ENCODE results near the gene AP1M2. TPM values are rescaled to one million over a fixed set of nuclear protein-coding genes. Genes with fewer than 3 reads are reported as not detected.

AP1M2 gene
- total RNA-seq, 1 experiment from 2014 or later = 146 TPM

DNA sequence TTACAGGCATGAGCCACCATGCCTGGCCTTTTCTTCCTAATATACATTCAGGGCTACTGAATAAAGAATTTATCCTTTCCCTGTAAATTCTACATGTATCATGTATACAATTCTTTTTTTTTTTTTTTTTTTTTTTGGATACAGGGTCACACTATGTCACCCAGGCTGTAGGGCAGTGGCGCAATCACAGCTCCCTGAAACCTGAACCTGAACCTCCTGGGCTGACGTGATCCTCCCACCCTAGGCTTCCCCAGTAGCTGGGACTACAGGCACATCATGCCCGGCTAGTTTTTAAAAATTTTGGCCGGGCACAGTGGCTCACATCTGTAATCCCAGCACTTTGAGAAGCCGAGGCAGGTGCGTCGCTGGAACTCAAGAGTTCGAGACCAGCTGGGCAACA lies 31.7 kb upstream of the AP1M2 start:
- no peaks in the 10 kb centered on the region for H3K79me1 ChIP-seq (ENCODE audit: insufficient read depth, low read depth, low read length, poor library complexity, severe bottlenecking)
- H3K79me2 ChIP-seq (ENCODE audit: insufficient read depth, low read length) = no peaks in the 10 kb centered on the region
- H3K14ac ChIP-seq (ENCODE audit: insufficient read depth, low read length) = no peak overlapping the region; the same call in 1 of the 2 replicates
- no peaks in the 10 kb centered on the region for H3K23me2 ChIP-seq (ENCODE audit: insufficient read length, low read depth, low read length, poor library complexity, severe bottlenecking)
- no peaks in the 10 kb centered on the region for H3K27me3 ChIP-seq (ENCODE audit: insufficient read depth, low read length)
- no peak overlapping the region for H3K4me3 Mint-ChIP-seq
- no CpG with 5 or more reads among the region's 8 CpGs for WGBS (ENCODE audit: extremely low coverage, insufficient read length, low lambda C conversion rate)
- H3K36me3 Mint-ChIP-seq (ENCODE audit: insufficient read depth in 1 of 3, low read depth in 3 of 3) = peaks cover 0 to 5% (median 0%) of the 10 kb centered on the region in 3 experiments; a peak in 1 of 7 replicates
- H3T11ph ChIP-seq (ENCODE audit: low read length) = no peak overlapping the region
- H4K8ac ChIP-seq (replicated peaks; ENCODE audit: insufficient read length, low read depth, low read length) = no peak overlapping the region
- no peak overlapping the region for H4K91ac ChIP-seq (ENCODE audit: insufficient read length, low read depth, low read length)
- H3K27me3 Mint-ChIP-seq (ENCODE audit: low read depth) = no peaks in the 10 kb centered on the region
- H3K23ac ChIP-seq (ENCODE audit: insufficient read length, low read depth, low read length) = no peak overlapping the region
- no peak overlapping the region for H3K4me2 ChIP-seq (ENCODE audit: insufficient read depth, insufficient read length, low read length)
- no peaks in the 10 kb centered on the region for H3K9me3 ChIP-seq (ENCODE audit: control insufficient read depth, low read depth, low read length)
- no peak overlapping the region for H3K4ac ChIP-seq (ENCODE audit: low read depth, low read length)
- no peaks in the 10 kb centered on the region for H3K4me1 ChIP-seq (ENCODE audit: insufficient read depth, low read length)
- H2BK12ac ChIP-seq (ENCODE audit: insufficient read length, low read depth, low read length) = no peak overlapping the region
- H2AFZ ChIP-seq (ENCODE audit: low read length) = no peak overlapping the region
- TF ChIP-seq, protein P1, sequence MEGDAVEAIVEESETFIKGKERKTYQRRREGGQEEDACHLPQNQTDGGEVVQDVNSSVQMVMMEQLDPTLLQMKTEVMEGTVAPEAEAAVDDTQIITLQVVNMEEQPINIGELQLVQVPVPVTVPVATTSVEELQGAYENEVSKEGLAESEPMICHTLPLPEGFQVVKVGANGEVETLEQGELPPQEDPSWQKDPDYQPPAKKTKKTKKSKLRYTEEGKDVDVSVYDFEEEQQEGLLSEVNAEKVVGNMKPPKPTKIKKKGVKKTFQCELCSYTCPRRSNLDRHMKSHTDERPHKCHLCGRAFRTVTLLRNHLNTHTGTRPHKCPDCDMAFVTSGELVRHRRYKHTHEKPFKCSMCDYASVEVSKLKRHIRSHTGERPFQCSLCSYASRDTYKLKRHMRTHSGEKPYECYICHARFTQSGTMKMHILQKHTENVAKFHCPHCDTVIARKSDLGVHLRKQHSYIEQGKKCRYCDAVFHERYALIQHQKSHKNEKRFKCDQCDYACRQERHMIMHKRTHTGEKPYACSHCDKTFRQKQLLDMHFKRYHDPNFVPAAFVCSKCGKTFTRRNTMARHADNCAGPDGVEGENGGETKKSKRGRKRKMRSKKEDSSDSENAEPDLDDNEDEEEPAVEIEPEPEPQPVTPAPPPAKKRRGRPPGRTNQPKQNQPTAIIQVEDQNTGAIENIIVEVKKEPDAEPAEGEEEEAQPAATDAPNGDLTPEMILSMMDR (conservative IDR thresholded peaks at IDR 0.05) = no peak
- H3K9ac ChIP-seq (ENCODE audit: extremely low read depth, insufficient read length, low read length) = no peak overlapping the region
- no peak overlapping the region for H2BK20ac ChIP-seq (ENCODE audit: low read depth, low read length, poor library complexity, severe bottlenecking)
- no peak overlapping the region for H3K56ac ChIP-seq (ENCODE audit: insufficient read length, low read depth, low read length)
- no peaks in the 10 kb centered on the region for H3K9me3 Mint-ChIP-seq
- no peak overlapping the region for H3K18ac ChIP-seq (ENCODE audit: insufficient read length, low read depth, low read length)
- no peak overlapping the region for H4K5ac ChIP-seq (ENCODE audit: insufficient read length, low read depth, low read length)
- H3K27ac ChIP-seq (ENCODE audit: insufficient read length, low read depth, low read length) = no peak overlapping the region
- no peaks in the 10 kb centered on the region for H4K20me1 ChIP-seq (ENCODE audit: control insufficient read depth, insufficient read depth, insufficient read length)
- H3K4me1 Mint-ChIP-seq = no peaks in the 10 kb centered on the region
- H2BK15ac ChIP-seq (ENCODE audit: low read depth, low read length) = no peak overlapping the region
- DNase-seq = no peak
- H2BK5ac ChIP-seq (ENCODE audit: insufficient read length, low read length) = no peak overlapping the region
- 0 out of 7 replicates have a peak overlapping the region, but pooled peaks of 1 of the 3 experiments have one; percentile 32 for H3K27ac Mint-ChIP-seq
- no peak overlapping the region for H2BK120ac ChIP-seq (ENCODE audit: low read depth, low read length, poor library complexity, severe bottlenecking)
- H2AK5ac ChIP-seq (ENCODE audit: insufficient read length, low read length) = no peak overlapping the region

Data from H9 (cell line).